Mucosa of gallbladder (tissue), 1 donor: ENCODE results near the gene FRMD4A. TPM values are rescaled to one million over a fixed set of nuclear protein-coding genes. Genes with fewer than 3 reads are reported as not detected.

ENCODE experiments used
- DNase-seq: peaks from one replicate; pipeline ENCODE4 v3.0.0-alpha.2; 2020; ENCODE audit warnings: low spot score
- total RNA-seq: library from RNA; stranded (reverse); gene quantifications from one replicate; pipeline ENCODE4 v1.2.1, GENCODE V29; 2021
- donor health status: DM: no; HTN: no; CAD: no.

The FRMD4A gene
- total RNA-seq, 1 donor from 2014 or later = 55.4 TPM

DNA sequence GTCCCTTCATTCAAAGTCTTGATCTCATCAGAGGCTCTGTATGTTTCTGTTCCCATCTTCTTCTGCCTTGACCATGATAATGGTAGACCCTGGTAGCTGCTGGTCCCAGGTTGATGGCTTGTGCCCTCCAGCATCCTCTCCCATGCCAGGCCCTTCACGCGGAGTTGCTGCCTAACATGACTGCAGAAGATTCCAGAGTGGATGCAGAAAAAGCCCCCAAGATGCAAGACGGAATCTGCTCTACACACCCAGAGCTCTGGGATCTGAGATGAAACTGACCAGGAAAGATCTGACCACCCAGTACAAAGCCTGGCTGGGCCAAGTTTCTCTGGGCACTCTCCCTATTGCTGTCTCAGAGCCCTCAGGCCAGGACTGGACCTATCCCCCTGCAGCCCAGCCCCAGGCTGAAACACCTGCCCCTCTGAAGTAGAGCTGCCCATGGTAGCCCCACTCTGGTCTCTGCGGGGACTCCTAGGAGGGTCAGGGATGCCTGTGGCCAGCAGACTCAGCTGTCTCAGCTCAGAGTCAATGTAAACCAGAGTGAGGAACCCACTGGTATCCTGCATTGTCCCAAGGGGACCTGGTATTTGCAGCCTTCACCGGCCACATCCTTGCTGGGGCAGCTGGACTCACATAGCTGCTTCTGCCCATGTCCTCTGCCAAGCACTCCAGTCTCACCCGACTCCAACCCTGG is 9.5 kb upstream of the FRMD4A start:
- DNase-seq = no peak

DNA sequence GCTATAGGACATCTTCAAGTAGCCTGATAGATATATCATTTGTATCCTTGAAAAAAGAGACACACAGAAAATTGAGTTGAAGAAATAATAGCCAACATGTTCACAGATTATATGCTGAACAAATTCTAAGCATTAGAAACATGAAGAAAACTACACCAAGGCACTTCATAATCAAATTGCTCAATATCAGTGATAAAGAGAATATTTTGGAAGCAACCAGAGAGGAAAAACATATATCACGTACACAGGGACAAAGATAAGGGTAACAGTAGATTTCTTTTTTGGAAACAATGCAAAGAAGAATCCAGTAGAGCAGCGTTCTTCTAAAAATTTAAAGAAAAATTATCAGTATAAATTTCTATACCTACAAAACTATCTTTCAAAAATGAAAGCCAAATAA is 6.0 kb upstream of the FRMD4A start:
- DNase-seq = no peak

DNA sequence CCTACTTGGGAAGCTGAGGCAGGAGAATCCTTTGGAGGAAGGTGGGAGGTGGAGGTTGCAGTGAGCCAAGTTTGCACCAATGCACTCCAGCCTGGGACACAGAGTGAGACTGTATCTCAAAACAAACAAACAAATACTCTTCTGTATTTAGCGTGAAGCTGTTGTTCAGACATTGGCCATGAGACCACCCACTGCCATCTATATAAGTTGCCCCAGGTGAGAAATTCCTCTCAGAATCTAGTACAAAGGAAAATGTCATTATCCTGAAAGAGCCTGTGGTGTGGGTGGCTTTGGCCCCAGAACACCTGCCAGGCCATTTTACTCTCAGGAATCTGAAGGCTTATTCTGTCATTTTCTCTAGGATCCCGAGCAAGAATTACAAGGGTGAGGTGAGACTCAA is 4.0 kb upstream of the FRMD4A start:
- no peak for DNase-seq

GRCh38 chr10:14333606-14334005 is 2.9 kb upstream of the FRMD4A start:
- DNase-seq = no peak

GRCh38 chr10:14332903-14333302 is 2.2 kb upstream of the FRMD4A start:
- DNase-seq = no peak

- DNase-seq = no peak
These were observed 964 bp downstream of the FRMD4A start for GRCh38 chr10:14329746-14330173.

- no peak for DNase-seq
These were observed 1.6 kb downstream of the FRMD4A start for GRCh38 chr10:14328881-14329672.

- DNase-seq = no peak
These were observed 3.2 kb downstream of the FRMD4A start for GRCh38 chr10:14327527-14327926.

DNA sequence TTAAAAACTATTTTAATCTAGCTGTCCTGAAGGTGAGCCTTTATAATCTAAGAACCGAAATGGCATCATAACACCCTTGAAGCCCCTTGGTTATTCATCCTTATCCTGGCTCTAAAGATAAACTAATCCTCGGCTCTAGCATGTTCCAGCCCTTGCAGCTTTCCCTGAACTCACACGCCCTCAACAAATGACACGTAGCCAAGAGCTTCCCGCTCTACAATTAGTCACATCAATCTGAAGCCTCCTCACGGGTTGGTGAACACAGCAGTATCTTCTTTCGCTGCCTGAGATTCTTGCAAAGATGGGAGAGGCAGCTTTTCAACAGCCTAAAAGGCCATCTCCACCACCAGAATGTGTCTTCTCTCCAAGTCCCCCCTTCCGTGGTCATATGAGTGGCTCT is 4.1 kb downstream of the FRMD4A start:
- DNase-seq = no peak

GRCh38 chr10:14325325-14325955 is 5.3 kb downstream of the FRMD4A start:
- no peak for DNase-seq

GRCh38 chr10:14322526-14323188 is 8.1 kb downstream of the FRMD4A start:
- DNase-seq = no peak

DNA sequence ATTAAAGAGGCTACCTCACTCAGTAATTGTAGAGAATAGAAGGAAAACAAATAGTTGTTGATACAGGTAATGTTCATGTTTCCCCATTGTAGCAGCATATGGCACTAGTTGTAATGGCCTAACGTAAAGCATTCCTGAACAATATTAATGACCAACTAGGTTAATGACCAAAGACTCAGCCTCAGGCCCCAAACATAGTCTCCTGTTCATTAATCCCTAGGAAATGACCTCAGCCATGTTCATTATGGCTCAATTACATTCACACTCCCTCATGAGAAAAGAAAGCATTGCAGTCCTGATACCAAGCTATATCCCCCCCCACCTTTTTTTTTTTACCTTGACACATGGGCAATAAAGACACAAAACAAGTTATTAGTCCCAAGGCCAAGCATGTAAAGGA is 12.7 kb downstream of the FRMD4A start:
- DNase-seq = no peak

DNA sequence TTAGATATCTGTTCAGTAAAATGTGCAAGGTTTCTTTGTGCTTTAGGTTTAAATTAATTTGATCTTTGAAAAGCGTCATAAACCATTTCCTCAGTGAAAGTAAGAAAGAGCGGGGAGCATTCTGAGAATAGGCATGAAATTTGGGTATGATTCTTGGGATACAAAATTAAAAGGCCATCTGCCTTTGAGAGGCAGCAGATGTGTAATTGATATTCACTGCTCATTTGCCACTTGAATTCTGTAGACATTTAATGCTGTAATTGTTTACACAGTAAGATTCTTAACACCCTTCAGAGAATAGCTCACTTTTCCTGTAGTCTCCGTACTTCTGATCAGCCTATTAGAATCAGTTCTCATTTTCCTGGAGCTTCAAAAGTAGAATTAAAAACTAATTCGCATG is 18.7 kb downstream of the FRMD4A start:
- DNase-seq = no peak

GRCh38 chr10:14311206-14311957 is 19.3 kb downstream of the FRMD4A start:
- DNase-seq = no peak

- no peak for DNase-seq
These were observed 21.1 kb downstream of the FRMD4A start for GRCh38 chr10:14309593-14309992.

DNA sequence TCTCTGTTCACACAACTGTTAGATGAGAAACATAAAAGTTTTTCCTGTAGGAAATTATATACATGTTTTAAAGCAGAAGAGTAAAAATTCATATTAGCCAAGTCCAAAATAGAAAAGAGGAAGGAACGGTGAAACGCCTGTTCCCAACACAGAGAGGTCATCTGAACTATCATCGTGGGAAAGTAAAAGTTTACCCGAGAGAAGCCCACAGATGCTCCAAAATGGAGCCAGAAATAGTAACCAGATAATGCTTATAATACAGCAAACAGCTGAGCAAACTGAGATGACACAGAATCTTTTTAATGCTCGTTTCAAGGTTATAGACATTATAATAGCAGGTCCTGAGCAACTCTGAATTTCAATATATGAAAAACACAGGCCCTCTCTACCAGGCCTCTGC is 24.5 kb downstream of the FRMD4A start:
- no peak for DNase-seq

DNA sequence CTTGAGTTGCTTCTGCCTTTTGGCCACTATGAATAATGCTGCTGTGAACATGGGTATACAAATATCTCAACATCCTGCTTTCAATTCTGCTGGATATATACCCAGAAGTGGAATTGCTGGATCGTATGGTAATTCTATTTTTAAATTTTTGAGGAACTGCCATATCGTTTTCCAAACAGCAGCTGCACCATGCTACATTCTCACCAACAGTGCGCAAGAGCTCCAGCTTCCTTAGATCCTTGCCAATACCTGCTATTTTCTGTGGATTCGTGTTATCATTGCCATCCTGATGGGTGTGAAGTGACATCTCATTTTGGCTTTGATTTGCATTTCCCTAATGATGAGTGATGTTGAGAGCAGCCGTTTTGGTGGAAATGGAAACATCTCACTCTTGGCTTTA is 26.7 kb downstream of the FRMD4A start:
- DNase-seq = no peak

- no peak for DNase-seq
These were observed 28.7 kb downstream of the FRMD4A start for GRCh38 chr10:14302035-14302434.

GRCh38 chr10:14299556-14299955 is 31.2 kb downstream of the FRMD4A start:
- no peak for DNase-seq

- DNase-seq = no peak
These were observed 34.5 kb downstream of the FRMD4A start for GRCh38 chr10:14296065-14296709.
